Measurements from ENCODE around the gene PHPT1.
"Not testable (repeated sequence)": the region's sequence is repeated elsewhere in the genome, so short reads cannot be mapped to it uniquely, and the experiment has no call there.

PHPT1 gene

GRCh38 chr9:136861874-136862457 lies 12.8 kb downstream of the PHPT1 start:
- no peak for DNase-seq

DNA sequence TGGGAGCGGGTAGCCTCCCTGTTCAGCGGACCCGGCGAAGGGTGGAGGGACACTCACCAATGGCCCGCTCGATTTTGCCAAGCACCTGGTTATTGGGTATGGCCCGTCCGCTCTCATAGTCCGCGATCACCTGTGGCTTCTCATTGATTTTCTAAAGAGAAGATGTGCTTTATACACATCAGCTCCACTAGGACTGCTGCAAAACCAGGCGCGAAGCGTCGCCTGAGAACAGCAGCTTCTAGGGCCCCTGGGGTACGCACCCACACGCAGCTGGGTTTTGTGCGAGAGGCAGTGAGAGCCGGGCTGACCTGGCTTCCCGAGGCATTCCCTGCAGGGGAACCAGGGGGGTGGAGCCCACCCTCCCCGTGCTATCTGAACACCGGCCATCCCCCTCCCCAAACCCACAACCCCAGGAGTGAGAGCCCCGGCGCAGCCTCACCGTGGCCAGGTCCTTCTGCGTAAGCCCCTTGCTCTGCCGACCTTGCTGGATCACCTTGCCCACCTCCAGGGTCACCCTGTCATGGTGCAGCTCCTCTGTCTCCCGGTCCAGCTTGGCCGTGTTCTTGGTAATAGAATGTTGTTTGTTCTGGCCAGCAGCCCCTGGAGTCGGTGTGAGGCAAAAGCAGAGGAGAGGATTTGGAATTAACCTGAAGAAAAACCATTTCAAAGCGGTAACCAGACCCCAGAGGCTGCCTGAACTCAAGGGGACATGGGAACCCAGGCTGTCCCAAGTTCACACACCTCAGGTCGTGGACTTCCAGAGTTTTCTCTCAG lies 13.8 kb downstream of the PHPT1 start:
- no peak for DNase-seq

GRCh38 chr9:136863623-136864273 lies 14.5 kb downstream of the PHPT1 start:
- no peak for DNase-seq

DNA sequence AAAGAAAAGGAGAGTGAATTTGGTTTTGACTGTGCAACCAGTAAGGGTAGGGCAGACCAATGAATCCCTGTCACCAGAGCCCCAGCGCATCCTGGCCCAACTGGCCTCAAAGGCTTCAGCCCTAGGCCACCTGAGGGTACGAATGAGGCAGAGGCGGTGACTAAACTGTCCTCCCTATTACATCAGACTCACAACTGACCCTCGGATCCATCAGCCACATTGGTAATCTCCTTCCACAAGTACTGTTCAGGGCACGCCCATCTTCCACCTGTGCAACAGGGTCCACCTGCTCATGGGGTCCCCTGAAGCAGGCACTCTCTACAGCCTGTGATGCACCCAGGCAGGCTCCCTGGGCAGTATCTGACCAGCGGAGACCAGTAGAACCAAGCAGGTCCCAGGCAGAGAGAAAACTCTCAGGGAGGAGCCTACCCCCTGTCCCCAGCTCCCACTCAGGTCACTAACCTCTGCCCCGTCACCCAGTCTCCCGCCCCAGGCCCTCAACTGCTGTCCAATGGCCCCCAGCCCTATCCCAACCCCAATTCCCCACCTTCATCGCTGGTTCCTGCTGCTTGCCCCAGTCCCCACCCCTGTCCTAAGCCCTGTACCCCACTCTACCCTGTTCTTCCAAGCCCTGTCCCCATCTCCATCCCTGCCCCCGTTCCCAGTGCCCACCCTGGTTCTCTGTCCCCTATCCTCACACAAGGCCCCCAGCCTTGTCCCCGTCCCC lies 16.0 kb downstream of the PHPT1 start:
- DNase-seq = no peak

DNA sequence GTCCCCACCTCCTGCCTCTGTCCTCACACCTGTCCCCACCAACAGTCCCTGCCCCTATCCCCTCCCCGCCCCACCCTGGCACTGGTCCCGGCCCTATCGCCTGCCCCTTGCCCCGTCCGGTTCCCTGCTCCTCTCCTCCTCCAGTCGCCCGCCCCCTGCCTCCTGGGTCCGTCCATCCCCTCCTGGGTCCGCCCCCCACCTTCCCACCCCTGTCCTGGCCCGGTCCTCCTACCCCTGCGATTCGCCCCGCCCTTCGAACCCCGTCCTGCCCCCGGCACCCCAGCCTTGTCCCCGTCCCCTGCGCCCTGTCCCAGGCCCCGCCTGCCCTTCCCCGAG lies 16.5 kb downstream of the PHPT1 start:
- no peak for DNase-seq

GRCh38 chr9:136866898-136867421 lies 17.8 kb downstream of the PHPT1 start:
- not testable (repeated sequence) for DNase-seq

GRCh38 chr9:136867480-136867879 lies 18.3 kb downstream of the PHPT1 start:
- DNase-seq = no peak

DNA sequence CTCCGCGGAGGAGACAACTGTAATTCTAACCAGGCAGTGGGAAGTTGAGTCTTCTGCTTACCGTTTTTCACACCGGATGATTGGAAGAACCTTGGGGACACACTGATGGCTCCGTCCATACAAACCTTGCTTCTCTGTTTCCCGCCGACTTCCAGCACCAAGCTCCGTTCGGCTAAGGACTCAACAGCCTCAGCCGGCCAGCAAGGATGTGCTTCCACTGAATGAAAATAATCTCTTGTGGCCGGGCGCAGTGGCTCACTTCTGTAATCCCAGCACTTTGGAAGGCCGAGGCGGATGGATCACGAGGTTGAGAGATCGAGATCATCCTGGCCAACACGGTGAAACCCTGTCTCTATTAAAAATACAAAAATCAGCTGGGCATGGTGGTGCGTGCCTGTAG lies 18.7 kb downstream of the PHPT1 start:
- no peak for DNase-seq

- no peak for DNase-seq
These were observed 19.4 kb downstream of the PHPT1 start for GRCh38 chr9:136868644-136869043.

DNA sequence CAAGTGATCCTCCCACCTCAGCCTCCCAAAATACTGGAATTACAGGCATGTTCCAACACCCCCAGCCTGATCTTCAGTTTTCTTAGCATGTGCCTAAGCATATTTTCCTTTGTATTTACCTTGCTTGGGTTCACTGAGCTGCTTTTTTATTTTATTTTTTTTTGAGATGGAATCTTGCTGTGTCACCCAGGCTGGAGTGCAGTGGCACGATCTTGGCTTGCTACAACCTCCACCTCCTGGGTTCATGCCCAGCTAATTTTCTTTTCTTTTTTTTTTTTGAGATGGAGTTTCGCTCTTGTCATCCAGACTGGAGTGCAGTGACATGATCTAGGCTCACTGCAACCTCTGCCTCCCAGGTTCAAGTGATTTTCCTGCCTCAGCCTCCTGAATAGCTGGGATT lies 20.4 kb downstream of the PHPT1 start:
- not testable (repeated sequence) for DNase-seq

- DNase-seq = no peak
These were observed 25.9 kb downstream of the PHPT1 start for GRCh38 chr9:136875155-136875554.

GRCh38 chr9:136876476-136876875 lies 27.3 kb downstream of the PHPT1 start:
- no peak for DNase-seq

DNA sequence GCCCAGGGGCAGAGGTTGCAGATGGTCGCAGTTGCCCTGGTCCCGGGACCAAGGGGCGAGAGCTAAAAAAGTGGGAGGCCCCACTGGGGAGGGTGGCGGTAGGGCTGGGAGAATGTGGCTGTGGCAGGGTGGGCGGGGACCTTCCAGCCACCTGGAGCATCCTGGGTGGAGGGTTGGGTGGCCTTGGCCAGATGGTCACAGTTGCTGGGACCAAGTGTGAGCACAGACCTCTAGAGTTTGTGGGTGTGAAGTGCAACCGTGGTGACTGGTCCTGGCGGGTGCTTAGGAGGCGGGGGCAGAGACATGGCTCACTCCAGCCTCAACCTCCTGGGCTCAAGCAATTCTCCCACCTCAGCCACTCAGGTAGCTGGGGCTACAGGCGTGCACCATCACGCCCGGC lies 31.4 kb downstream of the PHPT1 start:
- DNase-seq = no peak

- DNase-seq = no peak
These were observed 32.5 kb downstream of the PHPT1 start for GRCh38 chr9:136881691-136882108.

GRCh38 chr9:136882109-136882946 lies 33.1 kb downstream of the PHPT1 start:
- peak; percentile 78 to 83 for DNase-seq

GRCh38 chr9:136882947-136883283 lies 33.7 kb downstream of the PHPT1 start:
- not testable (repeated sequence) for DNase-seq

GRCh38 chr9:136883670-136884069 lies 34.5 kb downstream of the PHPT1 start:
- not testable (repeated sequence) for DNase-seq

- peak; percentile 84 to 97 for DNase-seq
These were observed 36.9 kb downstream of the PHPT1 start, which contains the start of gene TRAF2 for GRCh38 chr9:136885950-136886578. TSS of gene TRAF2 (plus strand) at chr9:136886516. CDS start at chr9:136898741, 12,225 bp downstream.

DNA sequence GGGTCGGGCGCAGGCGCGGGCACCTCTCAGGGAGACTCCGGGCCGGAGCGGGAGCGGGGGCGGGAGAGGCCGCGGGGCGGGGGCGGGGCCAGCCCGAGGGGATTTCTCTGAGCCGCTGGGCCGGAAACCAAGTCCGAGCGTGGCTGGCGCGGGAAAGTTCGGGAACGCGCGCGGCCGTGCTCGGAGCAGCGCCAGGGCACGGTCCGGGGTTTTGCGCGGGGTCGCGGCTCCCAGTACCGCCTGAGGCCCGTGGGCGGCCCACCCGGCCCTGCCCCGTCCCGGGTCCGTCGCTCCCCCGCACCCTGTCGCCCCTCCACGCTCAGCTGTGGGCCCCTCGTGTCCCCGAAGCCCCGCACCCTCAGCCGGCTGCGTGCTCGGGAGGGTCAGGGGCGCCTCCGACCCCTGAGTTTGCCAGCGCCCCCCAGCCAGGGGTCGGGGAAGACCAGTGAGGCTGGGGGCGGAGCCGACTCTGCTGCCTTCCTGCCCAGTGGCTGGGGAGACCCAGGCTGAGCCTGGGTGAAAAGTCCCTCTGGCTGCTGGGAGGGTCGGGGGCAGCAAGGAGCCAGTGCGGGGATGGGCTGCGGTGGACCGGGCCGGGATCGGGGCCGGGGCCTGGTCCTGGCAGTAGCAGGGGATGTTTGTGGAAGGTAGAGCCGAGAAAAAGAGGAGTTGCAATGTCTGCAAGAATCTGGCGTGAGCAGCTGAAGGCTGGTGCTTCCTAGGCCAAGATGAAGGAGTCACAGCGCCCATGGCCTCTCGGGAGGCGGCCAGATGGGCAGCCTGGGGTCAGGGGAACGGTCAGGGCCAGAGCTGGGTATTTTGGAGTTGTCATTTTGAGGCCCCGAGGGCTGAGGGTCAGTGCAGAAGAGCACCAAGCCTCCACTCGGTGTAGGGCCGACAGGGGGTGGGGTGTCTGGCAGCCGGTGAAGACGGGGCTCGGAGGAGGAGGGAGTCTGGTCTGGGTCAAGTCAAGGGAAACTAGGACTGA lies 37.7 kb downstream of the PHPT1 start:
- DNase-seq = peak in 1 of 2 experiments; percentile 17

DNA sequence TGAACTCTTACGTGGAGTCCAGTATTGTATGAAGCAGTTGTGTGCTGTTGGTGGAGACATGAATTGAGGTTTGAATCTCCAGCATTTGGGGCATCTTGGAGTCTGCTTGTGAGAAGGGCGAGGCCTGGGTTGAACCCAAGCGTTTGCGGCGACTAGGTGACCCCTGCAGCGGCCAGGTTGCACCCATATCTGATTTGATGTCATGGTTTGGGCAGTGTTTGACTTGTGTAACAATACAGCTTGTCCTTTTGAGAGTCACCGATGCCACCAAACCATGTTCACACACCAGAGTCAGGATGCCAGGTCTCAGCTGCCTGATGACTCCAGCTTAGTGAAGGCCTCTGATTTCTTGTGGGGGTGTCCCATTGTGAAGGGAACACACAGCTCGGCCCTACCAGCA lies 39.2 kb downstream of the PHPT1 start:
- no peak for DNase-seq

DNA sequence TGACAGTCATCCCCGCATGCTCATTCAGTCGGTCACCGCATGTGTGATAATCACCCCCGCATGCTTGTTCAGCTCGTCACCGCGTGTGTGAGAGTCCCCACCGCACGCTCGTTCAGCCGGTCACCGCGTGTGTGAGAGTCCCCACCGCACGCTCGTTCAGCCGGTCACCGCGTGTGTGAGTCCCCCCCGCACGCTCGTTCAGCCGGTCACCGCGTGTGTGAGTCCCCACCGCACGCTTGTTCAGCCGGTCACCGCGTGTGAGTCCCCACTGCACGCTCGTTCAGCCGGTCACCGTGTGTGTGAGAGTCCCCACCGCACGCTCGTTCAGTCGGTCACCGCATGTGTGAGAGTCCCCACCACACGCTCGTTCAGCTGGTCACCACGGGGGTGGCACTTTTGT lies 40.6 kb downstream of the PHPT1 start:
- DNase-seq = no peak
